ENCODE data around the gene EPM2AIP1. TPM values are rescaled to one million over a fixed set of nuclear protein-coding genes. Genes with fewer than 3 reads are reported as not detected.
"Not testable (repeated sequence)": the region's sequence is repeated elsewhere in the genome, so short reads cannot be mapped to it uniquely, and the experiment has no call there.

EPM2AIP1 gene
- 10 to 100 TPM; 39.0 to 48.2 TPM for total RNA-seq
- polyA plus RNA-seq (ENCODE audit: insufficient read length in 2 of 2) = 10 to 100 TPM; 35.9 to 42.3 TPM
- long read RNA-seq, donor 1, full-length matches to known transcripts = 192 of 192 reads
- long read RNA-seq, donor 1, partial matches to known transcripts = 0 of 192 reads
- long read RNA-seq, donor 1, other reads (novel, unspliced or antisense) = 0 of 192 reads
- long read RNA-seq, donor 2, full-length matches to known transcripts = 54 of 54 reads
- long read RNA-seq, donor 2, partial matches to known transcripts = 0 of 54 reads
- long read RNA-seq, donor 2, other reads (novel, unspliced or antisense) = 0 of 54 reads
- long read RNA-seq, donor 3, full-length matches to known transcripts = 59 of 74 reads
- long read RNA-seq, donor 3, partial matches to known transcripts = 15 of 74 reads
- long read RNA-seq, donor 3, other reads (novel, unspliced or antisense) = 0 of 74 reads
- long read RNA-seq, donor 4, full-length matches to known transcripts = 172 of 172 reads
- long read RNA-seq, donor 4, partial matches to known transcripts = 0 of 172 reads
- long read RNA-seq, donor 4, other reads (novel, unspliced or antisense) = 0 of 172 reads

- Histone ChIP-seq H3K9me3 (ENCODE audit: control insufficient read depth, insufficient read depth, low read length) (no peaks in the 10 kb centered on the region), H3K4me3 (ENCODE audit: low read depth, low read length) (peak within 1 kb of the TSS; percentile 98), H3K36me3 (ENCODE audit: control insufficient read depth, insufficient read depth, low read length) (peaks cover 21% of the 10 kb centered on the region), H3K27ac (ENCODE audit: low read depth, low read length) (peak within 1 kb of the TSS; percentile 100), H3K4me1 (ENCODE audit: control insufficient read depth, insufficient read depth, low read length) (peaks cover 2% of the 10 kb centered on the region), H3K27me3 (ENCODE audit: control insufficient read depth, insufficient read depth, low read length) (no peaks in the 10 kb centered on the region)
- no peak for DNase-seq (ENCODE audit: low read depth in 4 of 6, low spot score in 6 of 6)
- WGBS (ENCODE audit: insufficient coverage) = 0% methylated on average over 48 of the region's 48 CpGs
Observed at GRCh38 chr3:36992806-36993325, at the start of gene EPM2AIP1. Gene EPM2AIP1, minus strand, starts transcription at chr3:36993131. Its CDS starts 54 bp downstream, at chr3:36993077.

- peaks cover 21% of the 10 kb centered on the region for H3K36me3 ChIP-seq (ENCODE audit: control insufficient read depth, insufficient read depth, low read length)
- not testable (repeated sequence) for H3K27me3 ChIP-seq (ENCODE audit: control insufficient read depth, insufficient read depth, low read length); H3K9me3 ChIP-seq (ENCODE audit: control insufficient read depth, insufficient read depth, low read length); H3K4me1 ChIP-seq (ENCODE audit: control insufficient read depth, insufficient read depth, low read length); H3K27ac ChIP-seq (ENCODE audit: low read depth, low read length); H3K4me3 ChIP-seq (ENCODE audit: low read depth, low read length)
- WGBS (ENCODE audit: insufficient coverage) = no CpG with 5 or more reads among the region's 3 CpGs
- peak in 1 of 6 donors; percentile 10 for DNase-seq (ENCODE audit: low read depth in 4 of 6, low spot score in 6 of 6)
Observed at GRCh38 chr3:37042712-37043111, 49.8 kb upstream of the EPM2AIP1 start.

- Histone ChIP-seq H3K27ac (ENCODE audit: low read depth, low read length) (no peak overlapping the region), H3K9me3 (ENCODE audit: control insufficient read depth, insufficient read depth, low read length) (peaks cover 2% of the 10 kb centered on the region), H3K27me3 (ENCODE audit: control insufficient read depth, insufficient read depth, low read length) (no peaks in the 10 kb centered on the region), H3K36me3 (ENCODE audit: control insufficient read depth, insufficient read depth, low read length) (peaks cover 18% of the 10 kb centered on the region), H3K4me1 (ENCODE audit: control insufficient read depth, insufficient read depth, low read length) (no peaks in the 10 kb centered on the region), H3K4me3 (ENCODE audit: low read depth, low read length) (no peak overlapping the region)
- WGBS (ENCODE audit: insufficient coverage) = no CpG with 5 or more reads among the region's 1 CpG
- peak in 1 of 6 donors; percentile 12 for DNase-seq (ENCODE audit: low read depth in 4 of 6, low spot score in 6 of 6)
Observed at GRCh38 chr3:37041546-37042195, 48.7 kb upstream of the EPM2AIP1 start.

- Histone ChIP-seq H3K9me3 (ENCODE audit: control insufficient read depth, insufficient read depth, low read length) (peaks cover 7% of the 10 kb centered on the region), H3K4me3 (ENCODE audit: low read depth, low read length) (no peak overlapping the region), H3K27me3 (ENCODE audit: control insufficient read depth, insufficient read depth, low read length) (no peaks in the 10 kb centered on the region), H3K27ac (ENCODE audit: low read depth, low read length) (no peak overlapping the region), H3K36me3 (ENCODE audit: control insufficient read depth, insufficient read depth, low read length) (peaks cover 25% of the 10 kb centered on the region), H3K4me1 (ENCODE audit: control insufficient read depth, insufficient read depth, low read length) (no peaks in the 10 kb centered on the region)
- WGBS (ENCODE audit: insufficient coverage) = no CpG with 5 or more reads among the region's 1 CpG
- no peak for DNase-seq (ENCODE audit: low read depth in 4 of 6, low spot score in 6 of 6)
Observed at GRCh38 chr3:37040231-37040630, 47.3 kb upstream of the EPM2AIP1 start.

- 100% methylated on average over 1 of the region's 1 CpG for WGBS (ENCODE audit: insufficient coverage)
- Histone ChIP-seq H3K36me3 (ENCODE audit: control insufficient read depth, insufficient read depth, low read length) (peaks cover 22% of the 10 kb centered on the region), H3K27ac (ENCODE audit: low read depth, low read length) (no peak overlapping the region), H3K9me3 (ENCODE audit: control insufficient read depth, insufficient read depth, low read length) (peaks cover 7% of the 10 kb centered on the region), H3K4me3 (ENCODE audit: low read depth, low read length) (no peak overlapping the region), H3K27me3 (ENCODE audit: control insufficient read depth, insufficient read depth, low read length) (no peaks in the 10 kb centered on the region), H3K4me1 (ENCODE audit: control insufficient read depth, insufficient read depth, low read length) (no peaks in the 10 kb centered on the region)
- no peak for DNase-seq (ENCODE audit: low read depth in 4 of 6, low spot score in 6 of 6)
Observed at GRCh38 chr3:37039161-37039846, 46.4 kb upstream of the EPM2AIP1 start.

GRCh38 chr3:37037352-37037751 is 44.4 kb upstream of the EPM2AIP1 start:
- WGBS (ENCODE audit: insufficient coverage) = no CpG with 5 or more reads among the region's 3 CpGs
- peaks cover 17% of the 10 kb centered on the region for H3K36me3 ChIP-seq (ENCODE audit: control insufficient read depth, insufficient read depth, low read length)

GRCh38 chr3:37032961-37033360 is 40.0 kb upstream of the EPM2AIP1 start:
- peaks cover 29% of the 10 kb centered on the region for H3K36me3 ChIP-seq (ENCODE audit: control insufficient read depth, insufficient read depth, low read length)
- no peaks in the 10 kb centered on the region for H3K4me1 ChIP-seq (ENCODE audit: control insufficient read depth, insufficient read depth, low read length)
- peaks cover 7% of the 10 kb centered on the region for H3K9me3 ChIP-seq (ENCODE audit: control insufficient read depth, insufficient read depth, low read length)
- no peak overlapping the region for H3K4me3 ChIP-seq (ENCODE audit: low read depth, low read length)
- peak in 4 of 6 donors; percentile 6 to 77 (median 16) for DNase-seq (ENCODE audit: low read depth in 4 of 6, low spot score in 6 of 6)
- 77% methylated on average over 6 of the region's 10 CpGs for WGBS (ENCODE audit: insufficient coverage)
- no peaks in the 10 kb centered on the region for H3K27me3 ChIP-seq (ENCODE audit: control insufficient read depth, insufficient read depth, low read length)
- H3K27ac ChIP-seq (ENCODE audit: low read depth, low read length) = no peak overlapping the region

More at GRCh38 chr3:37037352-37037751, 44.4 kb upstream of the EPM2AIP1 start:
- Histone ChIP-seq H3K27me3 (ENCODE audit: control insufficient read depth, insufficient read depth, low read length) (no peaks in the 10 kb centered on the region), H3K9me3 (ENCODE audit: control insufficient read depth, insufficient read depth, low read length) (peaks cover 7% of the 10 kb centered on the region), H3K4me3 (ENCODE audit: low read depth, low read length) (no peak overlapping the region), H3K27ac (ENCODE audit: low read depth, low read length) (no peak overlapping the region), H3K4me1 (ENCODE audit: control insufficient read depth, insufficient read depth, low read length) (no peaks in the 10 kb centered on the region)
- no peak for DNase-seq (ENCODE audit: low read depth in 4 of 6, low spot score in 6 of 6)

- peaks cover 2% of the 10 kb centered on the region for H3K9me3 ChIP-seq (ENCODE audit: control insufficient read depth, insufficient read depth, low read length)
- WGBS (ENCODE audit: insufficient coverage) = 96% methylated on average over 5 of the region's 7 CpGs
- H3K27ac ChIP-seq (ENCODE audit: low read depth, low read length) = no peak overlapping the region
- no peak overlapping the region for H3K4me3 ChIP-seq (ENCODE audit: low read depth, low read length)
- no peak for DNase-seq (ENCODE audit: low read depth in 4 of 6, low spot score in 6 of 6)
- no peaks in the 10 kb centered on the region for H3K4me1 ChIP-seq (ENCODE audit: control insufficient read depth, insufficient read depth, low read length)
- H3K36me3 ChIP-seq (ENCODE audit: control insufficient read depth, insufficient read depth, low read length) = peaks cover 43% of the 10 kb centered on the region
- no peaks in the 10 kb centered on the region for H3K27me3 ChIP-seq (ENCODE audit: control insufficient read depth, insufficient read depth, low read length)
Observed at GRCh38 chr3:37031096-37031682, 38.3 kb upstream of the EPM2AIP1 start.

GRCh38 chr3:37030588-37030987 is 37.7 kb upstream of the EPM2AIP1 start:
- H3K27ac ChIP-seq (ENCODE audit: low read depth, low read length) = no peak overlapping the region
- WGBS (ENCODE audit: insufficient coverage) = 100% methylated on average over 1 of the region's 3 CpGs

More at GRCh38 chr3:37030588-37030987, 37.7 kb upstream of the EPM2AIP1 start:
- Histone ChIP-seq H3K36me3 (ENCODE audit: control insufficient read depth, insufficient read depth, low read length) (peaks cover 46% of the 10 kb centered on the region), H3K4me1 (ENCODE audit: control insufficient read depth, insufficient read depth, low read length) (no peaks in the 10 kb centered on the region), H3K4me3 (ENCODE audit: low read depth, low read length) (no peak overlapping the region), H3K9me3 (ENCODE audit: control insufficient read depth, insufficient read depth, low read length) (no peaks in the 10 kb centered on the region), H3K27me3 (ENCODE audit: control insufficient read depth, insufficient read depth, low read length) (no peaks in the 10 kb centered on the region)
- DNase-seq (ENCODE audit: low read depth in 4 of 6, low spot score in 6 of 6) = no peak
